ENCODE data around the gene TRA2A. TPM values are rescaled to one million over a fixed set of nuclear protein-coding genes. Genes with fewer than 3 reads are reported as not detected.
A peak's percentile ranks its signal among the peaks of the same experiment; 100 is the strongest.

Gene TRA2A
- total and polyA plus RNA-seq, 2 of the 13 experiments (the other 11 are each of a cell fraction or from before 2014, with no cell fraction given) = 39.1 to 41.6 TPM

DNA sequence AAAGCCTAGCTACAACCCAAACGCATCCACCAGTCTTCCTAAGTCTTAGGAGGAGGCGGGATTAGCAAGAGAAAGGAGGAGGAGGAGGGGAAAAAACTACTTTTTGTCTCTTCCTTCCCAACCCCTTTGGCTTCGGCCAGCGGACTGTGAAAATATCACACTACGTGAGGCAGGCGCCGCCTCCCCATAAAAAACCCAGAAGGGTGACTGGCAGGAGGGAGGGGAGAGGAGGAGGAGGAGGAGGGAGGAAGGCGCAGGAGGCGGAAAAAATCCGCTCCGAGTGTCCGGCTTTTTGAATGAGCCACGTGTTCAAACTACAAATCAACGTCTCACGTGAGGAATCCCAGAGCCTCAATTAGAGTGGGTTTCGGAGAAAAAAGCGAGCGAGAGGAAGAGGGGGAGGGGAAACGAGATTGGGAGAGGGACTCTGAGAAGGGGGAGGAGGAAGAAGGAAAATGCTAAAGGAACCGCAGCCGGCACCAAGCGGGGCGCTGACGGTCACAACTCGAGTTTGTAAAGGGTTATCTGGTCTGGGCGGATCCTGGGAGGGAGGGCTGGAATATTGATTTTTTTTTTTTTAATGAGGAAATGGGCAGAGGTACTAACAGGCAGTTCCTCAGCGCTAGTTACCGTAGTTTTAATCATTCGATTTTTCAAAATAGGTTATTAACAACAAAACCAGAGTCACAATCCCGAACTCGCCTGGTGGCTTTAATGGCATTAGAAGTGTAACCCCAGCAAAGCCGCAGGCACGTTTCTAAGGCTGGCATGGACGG lies 61.3 kb downstream of the TRA2A start, which contains the start of gene IGF2BP3 (continued):
- TF ChIP-seq, protein P1, sequence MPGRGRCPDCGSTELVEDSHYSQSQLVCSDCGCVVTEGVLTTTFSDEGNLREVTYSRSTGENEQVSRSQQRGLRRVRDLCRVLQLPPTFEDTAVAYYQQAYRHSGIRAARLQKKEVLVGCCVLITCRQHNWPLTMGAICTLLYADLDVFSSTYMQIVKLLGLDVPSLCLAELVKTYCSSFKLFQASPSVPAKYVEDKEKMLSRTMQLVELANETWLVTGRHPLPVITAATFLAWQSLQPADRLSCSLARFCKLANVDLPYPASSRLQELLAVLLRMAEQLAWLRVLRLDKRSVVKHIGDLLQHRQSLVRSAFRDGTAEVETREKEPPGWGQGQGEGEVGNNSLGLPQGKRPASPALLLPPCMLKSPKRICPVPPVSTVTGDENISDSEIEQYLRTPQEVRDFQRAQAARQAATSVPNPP (CRISPR knock-in tag; IDR thresholded peaks at IDR 0.05) = 0 out of 2 replicates have a peak, but pooled peaks have one; percentile 2
- TF ChIP-seq KLF16 (CRISPR knock-in tag; IDR thresholded peaks at IDR 0.05) = peak in 1 of 2 experiments; percentile 35; a peak in 2 of 4 replicates
- no peak for TF ChIP-seq RFX5 (IDR thresholded peaks at IDR 0.05; ENCODE audit: low read depth, low read length)
- TF ChIP-seq, protein P2, sequence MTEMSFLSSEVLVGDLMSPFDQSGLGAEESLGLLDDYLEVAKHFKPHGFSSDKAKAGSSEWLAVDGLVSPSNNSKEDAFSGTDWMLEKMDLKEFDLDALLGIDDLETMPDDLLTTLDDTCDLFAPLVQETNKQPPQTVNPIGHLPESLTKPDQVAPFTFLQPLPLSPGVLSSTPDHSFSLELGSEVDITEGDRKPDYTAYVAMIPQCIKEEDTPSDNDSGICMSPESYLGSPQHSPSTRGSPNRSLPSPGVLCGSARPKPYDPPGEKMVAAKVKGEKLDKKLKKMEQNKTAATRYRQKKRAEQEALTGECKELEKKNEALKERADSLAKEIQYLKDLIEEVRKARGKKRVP (CRISPR knock-in tag; IDR thresholded peaks at IDR 0.05) = peak in 1 of 2 experiments; percentile 28; a peak in 2 of 4 replicates
- TF ChIP-seq ZNF577 (CRISPR knock-in tag; IDR thresholded peaks at IDR 0.05; ENCODE audit: borderline replicate concordance, low read depth) = no peak
- TF ChIP-seq, protein P3, sequence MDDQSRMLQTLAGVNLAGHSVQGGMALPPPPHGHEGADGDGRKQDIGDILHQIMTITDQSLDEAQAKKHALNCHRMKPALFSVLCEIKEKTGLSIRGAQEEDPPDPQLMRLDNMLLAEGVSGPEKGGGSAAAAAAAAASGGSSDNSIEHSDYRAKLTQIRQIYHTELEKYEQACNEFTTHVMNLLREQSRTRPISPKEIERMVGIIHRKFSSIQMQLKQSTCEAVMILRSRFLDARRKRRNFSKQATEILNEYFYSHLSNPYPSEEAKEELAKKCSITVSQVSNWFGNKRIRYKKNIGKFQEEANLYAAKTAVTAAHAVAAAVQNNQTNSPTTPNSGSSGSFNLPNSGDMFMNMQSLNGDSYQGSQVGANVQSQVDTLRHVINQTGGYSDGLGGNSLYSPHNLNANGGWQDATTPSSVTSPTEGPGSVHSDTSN (CRISPR knock-in tag; IDR thresholded peaks at IDR 0.05; ENCODE audit: borderline replicate concordance) = no peak
- 0 out of 2 replicates have a peak, but pooled peaks have one; percentile 27 for TF ChIP-seq ZNF713 (CRISPR knock-in tag; IDR thresholded peaks at IDR 0.05)
- TF ChIP-seq, protein P4, sequence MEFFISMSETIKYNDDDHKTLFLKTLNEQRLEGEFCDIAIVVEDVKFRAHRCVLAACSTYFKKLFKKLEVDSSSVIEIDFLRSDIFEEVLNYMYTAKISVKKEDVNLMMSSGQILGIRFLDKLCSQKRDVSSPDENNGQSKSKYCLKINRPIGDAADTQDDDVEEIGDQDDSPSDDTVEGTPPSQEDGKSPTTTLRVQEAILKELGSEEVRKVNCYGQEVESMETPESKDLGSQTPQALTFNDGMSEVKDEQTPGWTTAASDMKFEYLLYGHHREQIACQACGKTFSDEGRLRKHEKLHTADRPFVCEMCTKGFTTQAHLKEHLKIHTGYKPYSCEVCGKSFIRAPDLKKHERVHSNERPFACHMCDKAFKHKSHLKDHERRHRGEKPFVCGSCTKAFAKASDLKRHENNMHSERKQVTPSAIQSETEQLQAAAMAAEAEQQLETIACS (CRISPR knock-in tag; IDR thresholded peaks at IDR 0.05) = no peak
- peak; percentile 76 for TF ChIP-seq POLR2AphosphoS5 (IDR thresholded peaks at IDR 0.05; ENCODE audit: low read depth, low read length)
- peak; percentile 13; the same call in 1 of the 2 replicates for TF ChIP-seq THAP11 (CRISPR knock-in tag; IDR thresholded peaks at IDR 0.05)
- no peak for TF ChIP-seq MBD4 (IDR thresholded peaks at IDR 0.05; ENCODE audit: borderline replicate concordance, low read length)
- no peak for TF ChIP-seq ZNF878 (CRISPR knock-in tag; IDR thresholded peaks at IDR 0.05)
- TF ChIP-seq NBN (conservative IDR thresholded peaks at IDR 0.05) = no peak
- TF ChIP-seq, protein P5, sequence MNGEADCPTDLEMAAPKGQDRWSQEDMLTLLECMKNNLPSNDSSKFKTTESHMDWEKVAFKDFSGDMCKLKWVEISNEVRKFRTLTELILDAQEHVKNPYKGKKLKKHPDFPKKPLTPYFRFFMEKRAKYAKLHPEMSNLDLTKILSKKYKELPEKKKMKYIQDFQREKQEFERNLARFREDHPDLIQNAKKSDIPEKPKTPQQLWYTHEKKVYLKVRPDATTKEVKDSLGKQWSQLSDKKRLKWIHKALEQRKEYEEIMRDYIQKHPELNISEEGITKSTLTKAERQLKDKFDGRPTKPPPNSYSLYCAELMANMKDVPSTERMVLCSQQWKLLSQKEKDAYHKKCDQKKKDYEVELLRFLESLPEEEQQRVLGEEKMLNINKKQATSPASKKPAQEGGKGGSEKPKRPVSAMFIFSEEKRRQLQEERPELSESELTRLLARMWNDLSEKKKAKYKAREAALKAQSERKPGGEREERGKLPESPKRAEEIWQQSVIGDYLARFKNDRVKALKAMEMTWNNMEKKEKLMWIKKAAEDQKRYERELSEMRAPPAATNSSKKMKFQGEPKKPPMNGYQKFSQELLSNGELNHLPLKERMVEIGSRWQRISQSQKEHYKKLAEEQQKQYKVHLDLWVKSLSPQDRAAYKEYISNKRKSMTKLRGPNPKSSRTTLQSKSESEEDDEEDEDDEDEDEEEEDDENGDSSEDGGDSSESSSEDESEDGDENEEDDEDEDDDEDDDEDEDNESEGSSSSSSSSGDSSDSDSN (CRISPR knock-in tag; IDR thresholded peaks at IDR 0.05) = peak; percentile 32
- 0 out of 2 replicates have a peak, but pooled peaks have one; percentile 5 for TF ChIP-seq GATAD1 (CRISPR knock-in tag; IDR thresholded peaks at IDR 0.05)
- no peak for TF ChIP-seq ZNF572 (CRISPR knock-in tag; IDR thresholded peaks at IDR 0.05)
- TF ChIP-seq ELF3 (CRISPR knock-in tag; IDR thresholded peaks at IDR 0.05) = peak; percentile 58
- 0 out of 2 replicates have a peak, but pooled peaks have one; percentile 33 for TF ChIP-seq ZNF841 (CRISPR knock-in tag; IDR thresholded peaks at IDR 0.05; ENCODE audit: borderline replicate concordance)
- no peak for TF ChIP-seq MEF2D (CRISPR knock-in tag; IDR thresholded peaks at IDR 0.05)
- TF ChIP-seq RXRB (CRISPR knock-in tag; IDR thresholded peaks at IDR 0.05; ENCODE audit: borderline replicate concordance) = 0 out of 2 replicates have a peak, but pooled peaks have one; percentile 8
- TF ChIP-seq, protein P6, sequence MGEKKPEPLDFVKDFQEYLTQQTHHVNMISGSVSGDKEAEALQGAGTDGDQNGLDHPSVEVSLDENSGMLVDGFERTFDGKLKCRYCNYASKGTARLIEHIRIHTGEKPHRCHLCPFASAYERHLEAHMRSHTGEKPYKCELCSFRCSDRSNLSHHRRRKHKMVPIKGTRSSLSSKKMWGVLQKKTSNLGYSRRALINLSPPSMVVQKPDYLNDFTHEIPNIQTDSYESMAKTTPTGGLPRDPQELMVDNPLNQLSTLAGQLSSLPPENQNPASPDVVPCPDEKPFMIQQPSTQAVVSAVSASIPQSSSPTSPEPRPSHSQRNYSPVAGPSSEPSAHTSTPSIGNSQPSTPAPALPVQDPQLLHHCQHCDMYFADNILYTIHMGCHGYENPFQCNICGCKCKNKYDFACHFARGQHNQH (CRISPR knock-in tag; IDR thresholded peaks at IDR 0.05) = peak; percentile 20

Measured in HepG2 (cell line).